ENCODE measurements around the gene GLUD2. TPM values are rescaled to one million over a fixed set of nuclear protein-coding genes. Genes with fewer than 3 reads are reported as not detected.

GLUD2 gene
- total and polyA plus RNA-seq, 7 experiments from 2014 or later, result 0.10 to 0.51 (median 0.17) TPM; not detected in 3

- no peak overlapping the region for H3K27ac Mint-ChIP-seq
- peaks cover 0 to 18% (median 9%) of the 10 kb centered on the region in 5 donors for H3K27me3 Mint-ChIP-seq
- H3K4me3 Mint-ChIP-seq, result no peak overlapping the region
- ATAC-seq (no peak), DNase-seq (no peak)
- Histone ChIP-seq H3K27me3 (ENCODE audit: control insufficient read depth in 2 of 2, insufficient read depth in 2 of 2, low read length in 2 of 2) (no peaks in the 10 kb centered on the region), H3K36me3 (ENCODE audit: control insufficient read depth in 2 of 3, insufficient read depth in 3 of 3, low read length in 3 of 3) (no peaks in the 10 kb centered on the region), H3K9me3 (ENCODE audit: control insufficient read depth in 2 of 3, low read length in 3 of 3) (no peaks in the 10 kb centered on the region), H3K27ac (ENCODE audit: low read depth, low read length) (no peak overlapping the region), H3K4me3 (ENCODE audit: low read length) (no peak overlapping the region), H3K4me1 (ENCODE audit: control insufficient read depth in 2 of 2, insufficient read depth in 2 of 2, low read length in 2 of 2) (no peaks in the 10 kb centered on the region)
- POLR2A ChIA-PET, result no interaction called here
- peaks cover 0 to 12% (median 4%) of the 10 kb centered on the region in 11 donors for H3K9me3 Mint-ChIP-seq
- intact Hi-C loops (cut with micrococcal nuclease), result no loop called here
- CTCF ChIA-PET, result no interaction called here
- no peaks in the 10 kb centered on the region for H3K36me3 Mint-ChIP-seq
- H3K4me1 Mint-ChIP-seq, result no peaks in the 10 kb centered on the region
Observed at GRCh38 chrX:121011254-121011653, 36.2 kb upstream of the GLUD2 start.

GRCh38 chrX:121013897-121014455, 33.4 kb upstream of the GLUD2 start:
- Mint-ChIP-seq H3K27me3 (peaks cover 0 to 18% (median 5%) of the 10 kb centered on the region in 5 donors), H3K4me1 (no peaks in the 10 kb centered on the region), H3K36me3 (no peaks in the 10 kb centered on the region), H3K4me3 (no peak overlapping the region), H3K9me3 (peaks cover 0 to 12% (median 2%) of the 10 kb centered on the region in 11 donors), H3K27ac (no peak overlapping the region)
- Histone ChIP-seq H3K4me3 (ENCODE audit: low read length) (no peak overlapping the region), H3K36me3 (ENCODE audit: control insufficient read depth in 2 of 3, insufficient read depth in 3 of 3, low read length in 3 of 3) (no peaks in the 10 kb centered on the region), H3K9me3 (ENCODE audit: control insufficient read depth in 2 of 3, low read length in 3 of 3) (no peaks in the 10 kb centered on the region), H3K27me3 (ENCODE audit: control insufficient read depth in 2 of 2, insufficient read depth in 2 of 2, low read length in 2 of 2) (no peaks in the 10 kb centered on the region), H3K4me1 (ENCODE audit: control insufficient read depth in 2 of 2, insufficient read depth in 2 of 2, low read length in 2 of 2) (no peaks in the 10 kb centered on the region), H3K27ac (ENCODE audit: low read depth, low read length) (no peak overlapping the region)
- ChIA-PET CTCF (no interaction called here), POLR2A (no interaction called here)
- DNase-seq (no peak), ATAC-seq (no peak)
- intact Hi-C loops (cut with micrococcal nuclease), result no loop called here

- Mint-ChIP-seq H3K27ac (no peak overlapping the region), H3K4me1 (no peaks in the 10 kb centered on the region)
- no peaks in the 10 kb centered on the region for H3K9me3 ChIP-seq (ENCODE audit: control insufficient read depth in 2 of 3, low read length in 3 of 3)
Observed at GRCh38 chrX:121014826-121015225, 32.6 kb upstream of the GLUD2 start.

GRCh38 chrX:121028419-121028818, 19.0 kb upstream of the GLUD2 start:
- Histone ChIP-seq H3K27ac (ENCODE audit: low read depth, low read length) (no peak overlapping the region), H3K36me3 (ENCODE audit: control insufficient read depth in 2 of 3, insufficient read depth in 3 of 3, low read length in 3 of 3) (no peaks in the 10 kb centered on the region), H3K9me3 (ENCODE audit: control insufficient read depth in 2 of 3, low read length in 3 of 3) (no peaks in the 10 kb centered on the region), H3K4me1 (ENCODE audit: control insufficient read depth in 2 of 2, insufficient read depth in 2 of 2, low read length in 2 of 2) (no peaks in the 10 kb centered on the region), H3K4me3 (ENCODE audit: low read length) (no peak overlapping the region), H3K27me3 (ENCODE audit: control insufficient read depth in 2 of 2, insufficient read depth in 2 of 2, low read length in 2 of 2) (no peaks in the 10 kb centered on the region)
- ATAC-seq (no peak), DNase-seq (no peak)
- no peaks in the 10 kb centered on the region for H3K4me1 Mint-ChIP-seq
- H3K36me3 Mint-ChIP-seq, result no peaks in the 10 kb centered on the region
- H3K4me3 Mint-ChIP-seq, result no peak overlapping the region
- intact Hi-C loops (cut with micrococcal nuclease), result no loop called here
- H3K27me3 Mint-ChIP-seq, result no peaks in the 10 kb centered on the region
- no peak overlapping the region for H3K27ac Mint-ChIP-seq
- ChIA-PET POLR2A (no interaction called here), CTCF (no interaction called here)
- no peaks in the 10 kb centered on the region for H3K9me3 Mint-ChIP-seq

More at GRCh38 chrX:121014826-121015225, 32.6 kb upstream of the GLUD2 start:
- ChIA-PET CTCF (no interaction called here), POLR2A (no interaction called here)
- Mint-ChIP-seq H3K4me3 (no peak overlapping the region), H3K27me3 (peaks cover 0 to 18% (median 5%) of the 10 kb centered on the region in 5 donors), H3K9me3 (peaks cover 0 to 12% (median 2%) of the 10 kb centered on the region in 11 donors), H3K36me3 (no peaks in the 10 kb centered on the region)
- Histone ChIP-seq H3K4me3 (ENCODE audit: low read length) (no peak overlapping the region), H3K27ac (ENCODE audit: low read depth, low read length) (no peak overlapping the region), H3K27me3 (ENCODE audit: control insufficient read depth in 2 of 2, insufficient read depth in 2 of 2, low read length in 2 of 2) (no peaks in the 10 kb centered on the region), H3K4me1 (ENCODE audit: control insufficient read depth in 2 of 2, insufficient read depth in 2 of 2, low read length in 2 of 2) (no peaks in the 10 kb centered on the region), H3K36me3 (ENCODE audit: control insufficient read depth in 2 of 3, insufficient read depth in 3 of 3, low read length in 3 of 3) (no peaks in the 10 kb centered on the region)
- ATAC-seq (no peak), DNase-seq (no peak)
- intact Hi-C loops (cut with micrococcal nuclease), result no loop called here

GRCh38 chrX:121030083-121030482, 17.3 kb upstream of the GLUD2 start:
- Histone ChIP-seq H3K27ac (ENCODE audit: low read depth, low read length) (no peak overlapping the region), H3K4me1 (ENCODE audit: control insufficient read depth in 2 of 2, insufficient read depth in 2 of 2, low read length in 2 of 2) (no peaks in the 10 kb centered on the region), H3K36me3 (ENCODE audit: control insufficient read depth in 2 of 3, insufficient read depth in 3 of 3, low read length in 3 of 3) (no peaks in the 10 kb centered on the region), H3K4me3 (ENCODE audit: low read length) (no peak overlapping the region), H3K27me3 (ENCODE audit: control insufficient read depth in 2 of 2, insufficient read depth in 2 of 2, low read length in 2 of 2) (no peaks in the 10 kb centered on the region), H3K9me3 (ENCODE audit: control insufficient read depth in 2 of 3, low read length in 3 of 3) (no peaks in the 10 kb centered on the region)
- intact Hi-C loops (cut with micrococcal nuclease), result no loop called here
- no peaks in the 10 kb centered on the region for H3K9me3 Mint-ChIP-seq
- ChIA-PET CTCF (no interaction called here), POLR2A (no interaction called here)
- H3K27ac Mint-ChIP-seq, result no peak overlapping the region
- H3K27me3 Mint-ChIP-seq, result no peaks in the 10 kb centered on the region
- no peak overlapping the region for H3K4me3 Mint-ChIP-seq
- H3K4me1 Mint-ChIP-seq, result no peaks in the 10 kb centered on the region
- ATAC-seq (no peak), DNase-seq (no peak)
- H3K36me3 Mint-ChIP-seq, result no peaks in the 10 kb centered on the region

GRCh38 chrX:121032531-121032930, 14.9 kb upstream of the GLUD2 start:
- no peaks in the 10 kb centered on the region for H3K36me3 Mint-ChIP-seq
- H3K27me3 Mint-ChIP-seq, result peaks cover 0 to under 1% (median 0%) of the 10 kb centered on the region in 5 donors
- POLR2A ChIA-PET, result no interaction called here

GRCh38 chrX:121036137-121036536, 11.3 kb upstream of the GLUD2 start:
- Histone ChIP-seq H3K4me3 (ENCODE audit: low read length) (no peak overlapping the region), H3K27me3 (ENCODE audit: control insufficient read depth in 2 of 2, insufficient read depth in 2 of 2, low read length in 2 of 2) (no peaks in the 10 kb centered on the region), H3K27ac (ENCODE audit: low read depth, low read length) (no peak overlapping the region), H3K4me1 (ENCODE audit: control insufficient read depth in 2 of 2, insufficient read depth in 2 of 2, low read length in 2 of 2) (no peaks in the 10 kb centered on the region), H3K36me3 (ENCODE audit: control insufficient read depth in 2 of 3, insufficient read depth in 3 of 3, low read length in 3 of 3) (no peaks in the 10 kb centered on the region), H3K9me3 (ENCODE audit: control insufficient read depth in 2 of 3, low read length in 3 of 3) (no peaks in the 10 kb centered on the region)
- ATAC-seq, result no peak
- Mint-ChIP-seq H3K4me3 (no peak overlapping the region), H3K36me3 (no peaks in the 10 kb centered on the region), H3K27me3 (peaks cover 0 to 7% (median 0%) of the 10 kb centered on the region in 5 donors), H3K27ac (no peak overlapping the region), H3K9me3 (no peaks in the 10 kb centered on the region), H3K4me1 (no peaks in the 10 kb centered on the region)
- POLR2A ChIA-PET, result no interaction called here
- CTCF ChIA-PET, result no interaction called here
- intact Hi-C loops (cut with micrococcal nuclease), result no loop called here
- no peak for DNase-seq

More at GRCh38 chrX:121032531-121032930, 14.9 kb upstream of the GLUD2 start:
- intact Hi-C loops (cut with micrococcal nuclease), result no loop called here
- no peak for DNase-seq
- Mint-ChIP-seq H3K4me1 (no peaks in the 10 kb centered on the region), H3K4me3 (no peak overlapping the region), H3K27ac (no peak overlapping the region), H3K9me3 (no peaks in the 10 kb centered on the region)
- ATAC-seq, result no peak
- Histone ChIP-seq H3K27ac (ENCODE audit: low read depth, low read length) (no peak overlapping the region), H3K27me3 (ENCODE audit: control insufficient read depth in 2 of 2, insufficient read depth in 2 of 2, low read length in 2 of 2) (no peaks in the 10 kb centered on the region), H3K4me3 (ENCODE audit: low read length) (no peak overlapping the region), H3K4me1 (ENCODE audit: control insufficient read depth in 2 of 2, insufficient read depth in 2 of 2, low read length in 2 of 2) (no peaks in the 10 kb centered on the region), H3K36me3 (ENCODE audit: control insufficient read depth in 2 of 3, insufficient read depth in 3 of 3, low read length in 3 of 3) (no peaks in the 10 kb centered on the region), H3K9me3 (ENCODE audit: control insufficient read depth in 2 of 3, low read length in 3 of 3) (no peaks in the 10 kb centered on the region)
- CTCF ChIA-PET, result no interaction called here

Data from naive thymus-derived CD4-positive, alpha-beta T cell (primary cell).